HFF-Myc (cell line): ENCODE measurements around the gene C5orf15.

ENCODE experiments used
- DNase-seq: peaks from one replicate; pipeline ENCODE4 v3.0.0-alpha.2; 2011; ENCODE audit warnings: low read depth; ENCODE audit errors: extremely low read depth
- H3K4me3 ChIP-seq: replicated peaks from 2 replicates; pipeline ENCODE4 v1.5.1; 2011; ENCODE audit warnings: low read depth, mild to moderate bottlenecking, control low read depth, low read length
- CTCF ChIP-seq: IDR thresholded peaks from 2 replicates; pipeline ENCODE4 v1.5.1; 2012; ENCODE audit warnings: mild to moderate bottlenecking, low read depth, low read length, control low read depth; ENCODE audit errors: missing control alignments

Gene C5orf15

GRCh38 chr5:133926489-133927299 lies 41.7 kb downstream of the C5orf15 start:
- no peak for TF ChIP-seq CTCF
- H3K4me3 ChIP-seq, result no peak overlapping the region
- no peak for DNase-seq

- no peak for DNase-seq
- TF ChIP-seq CTCF, result no peak
- H3K4me3 ChIP-seq, result no peak overlapping the region
Measured at GRCh38 chr5:133925866-133926488, 42.4 kb downstream of the C5orf15 start.

GRCh38 chr5:133925269-133925668 lies 43.2 kb downstream of the C5orf15 start:
- no peak for DNase-seq
- no peak for TF ChIP-seq CTCF
- no peak overlapping the region for H3K4me3 ChIP-seq

- no peak overlapping the region for H3K4me3 ChIP-seq
Measured at GRCh38 chr5:133924221-133924920, 44.1 kb downstream of the C5orf15 start.

GRCh38 chr5:133921979-133922378 lies 46.4 kb downstream of the C5orf15 start:
- H3K4me3 ChIP-seq, result no peak overlapping the region
- no peak for DNase-seq
- no peak for TF ChIP-seq CTCF

More at GRCh38 chr5:133924221-133924920, 44.1 kb downstream of the C5orf15 start:
- no peak for TF ChIP-seq CTCF
- DNase-seq, result no peak

- no peak overlapping the region for H3K4me3 ChIP-seq
- DNase-seq, result no peak
- no peak for TF ChIP-seq CTCF
Measured at GRCh38 chr5:133921069-133921468, 47.4 kb downstream of the C5orf15 start.
